NCI-H82 treated with DMSO at 0.1 percent for 48 hours (cell line): ENCODE data around the gene SSBP2.
"Not testable (repeated sequence)": the region's sequence is repeated elsewhere in the genome, so short reads cannot be mapped to it uniquely, and the experiment has no call there.

Experiments
- DNase-seq: peaks from one replicate; lab custom pipeline; 2025; ENCODE audit not compliant: unreplicated experiment; lab: John Stamatoyannopoulos, UW

The SSBP2 gene

DNA sequence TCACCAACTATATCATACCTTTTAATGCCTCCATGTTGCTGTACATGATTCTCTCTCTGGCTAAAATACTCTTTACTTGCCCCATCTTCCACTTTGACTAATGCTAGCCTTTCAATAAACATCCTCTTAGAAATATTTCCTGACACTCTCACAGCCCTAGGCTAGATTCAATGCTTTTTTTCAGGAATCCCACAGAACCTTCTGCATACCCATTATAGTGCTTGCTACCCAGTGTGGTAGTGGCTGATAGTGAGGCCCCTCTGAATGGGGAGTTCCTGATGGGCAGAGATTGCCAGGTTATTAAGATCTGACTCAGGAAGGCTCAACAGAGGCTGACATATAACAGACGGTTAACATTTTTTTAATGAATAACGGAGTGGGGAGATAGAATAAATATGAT, 11.6 kb downstream of the SSBP2 start:
- DNase-seq: no peak

DNA sequence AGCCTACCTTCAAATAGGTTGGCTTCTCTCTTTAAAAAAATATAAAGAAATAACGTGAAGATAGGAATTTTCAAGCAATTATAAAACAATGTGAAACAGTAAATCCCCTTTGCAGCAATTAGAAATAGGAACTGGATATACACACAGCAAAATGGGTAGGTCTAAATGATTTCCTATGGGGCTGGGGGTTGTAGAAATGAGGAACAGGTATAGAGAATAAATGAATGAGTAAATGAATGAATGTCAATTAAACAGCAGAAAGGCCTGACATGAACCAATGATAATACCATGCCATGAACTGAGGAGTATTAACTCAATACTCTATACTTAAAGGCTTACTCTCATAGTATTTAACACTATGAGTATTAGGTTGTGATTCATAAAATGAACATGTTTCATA, 21.6 kb downstream of the SSBP2 start:
- no peak for DNase-seq

DNA sequence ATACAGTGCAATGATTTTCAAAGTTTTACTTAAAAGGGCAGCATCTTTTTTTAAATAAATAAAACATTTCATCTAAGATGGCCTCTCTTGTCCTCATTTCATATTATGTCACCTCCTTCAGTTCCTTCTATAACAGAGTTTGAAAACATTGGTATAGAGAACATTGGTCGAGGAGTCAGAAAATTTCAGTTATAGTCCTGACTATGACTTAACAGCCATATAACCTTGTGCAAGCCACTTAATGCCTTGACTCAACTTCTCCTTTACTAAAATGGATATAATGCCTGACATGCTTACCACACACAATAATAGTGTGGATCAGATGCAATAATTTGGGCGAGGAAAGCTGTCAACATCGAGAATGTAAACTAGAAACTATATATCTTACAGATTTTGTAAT, 22.6 kb downstream of the SSBP2 start:
- DNase-seq: no peak

DNA sequence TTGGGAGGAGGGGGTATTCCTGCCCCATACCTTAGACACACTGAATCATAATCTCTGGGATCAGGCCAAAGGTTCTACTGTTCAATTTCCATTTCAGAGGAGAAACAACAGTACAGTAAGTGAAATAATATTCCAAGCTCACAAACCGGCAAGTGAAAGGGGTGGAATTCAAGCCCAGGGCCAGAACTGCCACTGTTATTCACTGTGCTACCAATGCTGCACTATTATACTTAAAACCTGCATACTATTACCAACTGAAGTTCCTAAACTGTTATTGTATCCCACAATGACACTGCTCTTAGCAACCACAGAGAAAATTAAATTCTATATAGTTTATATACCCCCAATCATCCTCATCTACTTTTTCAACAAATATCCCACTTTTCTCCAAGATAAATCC, 24.6 kb downstream of the SSBP2 start:
- DNase-seq: no peak

DNA sequence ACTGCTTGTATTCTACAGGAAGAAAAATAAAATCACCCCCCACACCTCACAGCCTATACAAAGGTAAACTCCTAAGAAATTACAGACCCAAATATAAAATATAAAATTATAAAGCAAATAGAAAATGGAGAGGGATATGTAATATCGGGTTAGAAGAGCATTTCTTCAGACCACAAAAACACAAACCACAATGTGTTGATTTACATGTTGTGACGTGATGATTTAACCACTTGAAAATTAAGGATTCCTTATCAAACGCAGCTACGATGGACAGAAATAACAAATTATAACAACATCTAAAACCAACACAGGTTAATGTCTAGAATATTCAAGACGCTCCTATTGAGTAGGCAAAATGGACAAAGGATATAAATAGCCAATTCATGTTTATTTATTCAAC, 26.3 kb downstream of the SSBP2 start:
- no peak for DNase-seq

DNA sequence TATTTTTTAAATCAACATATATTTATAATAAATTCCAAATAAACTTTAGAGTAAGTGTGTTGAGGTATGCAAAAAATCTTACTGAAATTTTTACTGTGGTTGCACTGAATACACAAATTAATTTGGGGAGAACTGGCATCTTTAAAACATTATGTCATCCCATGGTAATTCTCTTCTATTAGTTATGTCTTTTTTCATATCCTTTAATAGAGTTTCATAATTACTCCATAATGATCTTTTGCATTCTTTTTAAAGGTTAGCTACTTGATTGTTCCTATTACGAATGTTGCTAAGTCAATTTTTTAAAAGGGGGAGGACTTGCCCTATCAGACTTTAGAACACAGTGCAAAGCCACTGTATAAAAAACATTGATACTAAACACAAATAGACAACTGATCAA, 26.8 kb downstream of the SSBP2 start:
- DNase-seq: no peak

DNA sequence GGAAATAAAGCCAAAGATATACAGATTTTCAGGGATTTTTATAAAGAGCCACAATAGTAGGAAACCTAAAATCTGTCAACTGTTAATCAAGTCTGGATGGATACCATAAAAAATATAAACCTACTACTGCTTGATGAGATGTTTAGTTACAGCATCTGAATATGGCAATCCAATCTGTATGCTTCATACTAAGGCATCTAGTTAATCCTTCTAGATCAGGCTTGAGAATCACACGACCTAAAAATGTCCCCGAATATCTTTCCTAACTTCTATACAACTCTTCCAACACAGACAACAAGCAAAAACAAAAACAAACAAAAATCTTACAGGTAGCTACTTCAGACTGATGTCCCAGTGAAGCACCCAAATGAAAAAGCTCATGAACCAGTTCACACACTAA, 29.8 kb downstream of the SSBP2 start:
- DNase-seq: no peak

DNA sequence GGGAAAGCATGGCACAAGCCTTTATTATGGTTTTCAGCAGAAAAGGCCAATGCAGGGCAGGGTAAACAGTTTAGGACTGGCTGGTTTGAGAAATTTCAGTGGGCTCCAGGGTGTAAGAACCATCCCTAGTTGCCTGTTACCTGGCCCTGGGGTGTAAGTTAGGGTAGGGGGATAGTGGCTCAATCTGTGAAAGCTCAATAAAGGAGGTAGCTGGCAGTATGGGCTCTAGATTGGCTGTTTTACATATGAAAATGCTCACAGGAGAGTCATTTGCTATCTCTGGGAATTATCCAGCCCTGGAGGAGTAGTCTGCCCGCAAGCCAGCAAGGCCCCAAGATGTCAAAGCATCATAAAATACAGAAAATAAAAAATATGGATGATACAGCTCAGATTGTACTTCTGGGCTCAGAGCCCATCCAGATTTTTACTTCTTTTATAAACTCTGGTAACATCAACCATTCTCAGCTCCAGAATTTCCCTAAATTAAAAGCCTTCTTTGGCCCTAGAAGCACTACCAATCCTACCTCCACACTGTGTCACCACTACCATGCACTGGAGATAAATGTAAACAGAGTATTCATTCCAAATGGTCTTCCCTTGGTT, 31.1 kb downstream of the SSBP2 start:
- DNase-seq: no peak

DNA sequence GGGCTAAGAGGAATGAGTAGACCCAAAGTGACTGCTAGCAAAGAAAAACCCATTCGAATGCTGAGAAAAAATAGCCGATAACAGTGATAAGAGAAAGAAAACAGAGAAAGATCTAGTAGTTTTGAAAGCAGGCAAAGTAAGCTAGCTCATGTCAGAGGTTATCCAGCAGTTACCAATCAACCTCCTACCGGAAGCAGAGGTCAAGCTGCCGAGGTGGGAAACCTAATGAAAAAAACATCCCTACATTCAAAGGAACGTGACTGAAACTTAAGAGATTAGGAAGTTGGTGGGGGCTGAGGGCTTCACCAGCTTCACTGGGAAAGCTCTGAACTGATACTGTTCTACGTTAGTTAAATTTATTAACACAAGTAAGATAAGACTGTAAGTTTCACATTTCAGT, 32.6 kb downstream of the SSBP2 start:
- DNase-seq: no peak

DNA sequence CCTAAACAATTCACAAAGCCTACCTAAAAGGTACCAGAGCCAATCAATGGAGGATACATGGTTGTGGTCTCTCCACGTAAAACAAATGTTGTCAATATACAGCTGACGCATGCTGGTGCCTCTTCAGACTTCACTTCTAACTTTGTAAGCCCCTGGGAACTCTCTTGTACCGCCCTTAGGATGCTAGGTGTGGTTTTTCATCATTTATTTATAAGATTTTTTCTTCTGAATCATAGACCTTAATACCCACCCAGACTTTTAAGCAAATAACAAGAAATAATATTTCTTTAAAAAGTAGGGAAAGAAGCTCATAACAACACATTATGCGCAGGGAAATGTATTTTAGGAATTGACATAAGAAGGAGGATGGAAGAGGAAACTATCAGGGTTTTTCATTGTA, 33.0 kb downstream of the SSBP2 start:
- DNase-seq: no peak

DNA sequence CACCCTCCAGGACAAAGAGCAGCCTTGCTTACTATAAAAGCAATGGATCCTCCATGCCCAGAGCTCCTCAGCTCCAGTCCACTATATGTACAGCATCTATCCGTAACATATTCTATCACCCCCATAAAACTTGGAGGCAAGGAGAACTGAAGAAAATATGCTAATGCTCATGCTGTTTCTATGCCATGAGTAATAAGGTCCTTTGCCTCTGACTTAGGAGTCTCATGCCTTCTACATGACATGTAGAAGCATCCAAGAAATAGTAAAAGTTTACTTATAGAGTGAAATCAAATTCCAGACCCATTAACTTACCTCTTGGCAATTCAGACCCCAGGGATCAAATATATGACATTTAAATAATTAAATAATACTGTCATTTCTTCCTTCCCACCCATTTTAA, 33.7 kb downstream of the SSBP2 start:
- DNase-seq: no peak

DNA sequence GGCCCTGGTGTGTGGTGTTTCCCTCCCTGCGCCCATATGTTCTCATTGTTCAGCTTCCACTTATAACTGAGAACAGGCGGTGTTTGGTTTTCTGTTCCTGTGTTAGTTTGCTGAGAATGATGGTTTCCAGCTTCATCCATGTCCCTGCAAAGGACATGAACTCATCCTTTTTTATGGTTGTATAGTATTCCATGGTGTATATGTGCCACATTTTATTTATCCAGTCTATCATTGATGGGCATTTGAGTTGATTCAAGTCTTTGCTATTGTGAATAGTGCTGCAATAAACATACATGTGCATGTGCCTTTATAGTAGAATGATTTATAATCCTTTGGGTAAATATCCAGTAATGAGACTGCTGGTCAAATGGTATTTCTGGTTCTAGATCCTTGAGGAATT, 36.8 kb downstream of the SSBP2 start:
- DNase-seq: not testable (repeated sequence)

DNA sequence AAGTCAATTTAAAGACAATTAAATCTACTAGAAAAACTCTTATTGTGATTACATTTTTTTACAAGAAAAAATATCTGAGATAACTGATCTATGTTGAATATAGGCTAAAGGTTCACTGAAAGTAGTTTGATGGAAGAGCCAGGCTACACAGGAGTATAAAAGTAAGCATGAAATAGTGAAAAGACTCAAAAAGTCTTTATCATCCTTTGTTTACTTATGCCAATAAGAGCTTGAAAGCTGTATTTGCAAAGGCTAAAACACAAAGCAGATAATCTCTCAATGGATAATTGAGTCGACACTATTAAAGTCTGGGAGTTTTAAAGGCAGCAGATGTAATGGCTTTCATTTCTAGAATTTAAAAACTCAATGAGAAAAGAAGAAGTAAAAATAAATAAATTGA, 42.0 kb downstream of the SSBP2 start:
- no peak for DNase-seq

DNA sequence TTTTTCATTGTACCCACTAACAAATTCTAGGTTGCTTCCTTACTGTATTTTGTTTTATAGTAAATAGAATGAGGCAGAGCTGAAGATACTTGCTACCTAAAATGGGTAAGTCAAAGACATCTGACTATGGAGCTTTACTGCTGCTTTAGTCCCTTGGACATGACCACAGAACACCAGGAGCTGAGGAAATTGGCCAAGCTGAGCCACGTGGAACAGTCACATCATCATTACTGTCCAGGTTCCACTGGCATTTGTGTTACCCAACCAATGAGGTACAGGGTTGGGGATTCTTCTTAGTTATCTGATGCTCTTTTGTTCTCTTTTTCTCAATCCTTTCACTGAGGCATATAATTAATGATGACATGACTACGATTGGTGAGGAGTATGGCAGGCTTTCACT, 47.1 kb downstream of the SSBP2 start:
- no peak for DNase-seq

DNA sequence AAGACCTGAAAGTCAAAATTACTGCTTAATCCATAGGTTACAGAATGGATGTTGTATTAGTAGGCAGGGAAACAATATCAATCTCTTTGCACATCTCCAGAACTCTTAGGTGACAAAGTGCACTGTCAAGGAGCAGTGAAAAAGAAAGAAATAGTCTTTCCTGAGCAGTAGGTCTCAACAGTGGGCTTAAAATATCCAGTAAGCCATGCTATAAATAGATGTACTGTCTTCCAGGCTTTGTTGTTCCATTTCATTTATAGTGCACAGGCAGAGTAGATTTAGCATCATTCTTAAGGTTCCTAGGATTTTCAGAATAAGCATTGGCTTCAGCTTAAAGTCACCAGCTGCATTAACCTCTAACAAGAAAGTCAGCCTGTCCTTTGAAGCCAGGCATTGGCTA, 50.7 kb downstream of the SSBP2 start:
- no peak for DNase-seq

DNA sequence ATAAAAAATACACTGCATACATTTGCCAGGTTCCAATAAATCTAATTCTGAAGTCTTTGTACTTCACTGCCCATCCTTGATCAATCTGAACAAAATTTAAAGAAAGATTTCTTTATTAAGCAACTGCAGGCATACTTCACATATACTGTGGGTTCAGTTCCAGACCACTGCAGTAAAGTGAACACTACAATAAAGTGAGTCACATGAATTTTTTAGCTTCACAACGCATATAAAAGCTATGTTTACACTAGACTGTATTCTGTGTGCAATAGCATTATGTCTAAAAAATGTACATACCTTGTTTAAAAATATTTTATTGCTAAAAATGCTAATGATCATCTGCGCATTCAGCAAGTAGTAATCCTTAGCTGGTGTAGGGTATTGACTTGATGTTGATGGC, 52.1 kb downstream of the SSBP2 start:
- DNase-seq: no peak

DNA sequence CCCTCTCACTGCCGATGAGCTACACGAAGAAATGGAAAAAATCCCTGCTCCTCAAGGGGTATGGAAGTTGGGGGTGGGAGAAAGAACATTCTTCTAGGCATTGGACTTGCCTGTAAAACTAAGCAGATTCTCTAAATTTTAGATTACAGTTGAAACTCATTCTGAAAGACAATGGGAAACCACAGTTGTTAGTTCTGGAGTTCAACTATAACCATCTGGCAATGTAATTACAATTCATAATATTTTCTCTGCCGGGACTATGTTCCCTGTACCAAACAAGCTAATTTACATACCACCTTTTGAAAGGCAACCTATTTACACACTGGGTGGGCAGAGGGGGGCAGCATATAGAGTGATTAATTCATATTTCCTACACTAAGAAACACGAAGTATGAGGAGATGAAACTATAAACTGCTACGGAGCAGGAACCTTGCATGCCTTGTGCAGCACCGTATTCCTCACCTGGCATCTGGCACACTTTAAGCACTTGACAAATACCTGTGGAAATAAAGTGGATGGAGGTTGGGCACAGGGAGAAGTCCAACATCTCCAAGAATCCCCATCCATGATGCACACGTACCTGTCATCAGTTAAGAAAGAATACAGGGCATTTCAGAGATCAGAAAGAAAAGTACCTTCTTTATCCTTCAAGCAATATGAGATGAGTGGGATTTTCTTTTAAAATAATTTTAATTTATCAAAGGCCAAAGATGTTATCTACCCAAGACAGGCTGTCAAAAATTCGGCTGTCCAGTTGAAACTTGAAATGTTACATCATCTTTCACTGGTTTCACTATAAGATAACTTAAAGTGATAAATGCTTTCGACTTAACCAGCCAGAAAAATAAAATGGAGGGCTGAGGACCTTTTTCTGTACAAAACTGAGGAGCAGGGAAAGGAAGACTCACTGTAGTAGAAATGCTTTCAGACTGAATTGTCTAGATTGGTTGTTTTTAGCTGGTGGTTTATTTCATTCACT, 54.2 kb downstream of the SSBP2 start:
- DNase-seq: no peak

DNA sequence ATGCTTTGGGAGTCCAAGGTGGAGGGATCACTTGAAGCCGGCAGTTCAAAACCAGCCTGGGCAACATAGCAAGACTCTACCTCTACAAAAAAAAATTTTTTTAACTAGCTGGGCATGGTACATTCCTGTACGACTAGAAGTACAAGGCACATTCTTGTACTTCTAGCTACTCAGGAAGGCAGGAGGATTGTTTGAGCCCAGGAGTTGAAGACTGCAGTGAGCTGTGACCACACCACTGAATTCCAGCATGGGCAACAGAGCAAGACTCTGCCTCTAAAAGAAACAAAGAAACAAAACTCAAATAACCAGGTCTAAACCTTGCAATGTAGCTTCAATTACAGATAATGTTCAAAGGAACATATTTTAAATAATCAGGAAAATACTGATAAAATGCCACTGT, 56.2 kb downstream of the SSBP2 start:
- no peak for DNase-seq

DNA sequence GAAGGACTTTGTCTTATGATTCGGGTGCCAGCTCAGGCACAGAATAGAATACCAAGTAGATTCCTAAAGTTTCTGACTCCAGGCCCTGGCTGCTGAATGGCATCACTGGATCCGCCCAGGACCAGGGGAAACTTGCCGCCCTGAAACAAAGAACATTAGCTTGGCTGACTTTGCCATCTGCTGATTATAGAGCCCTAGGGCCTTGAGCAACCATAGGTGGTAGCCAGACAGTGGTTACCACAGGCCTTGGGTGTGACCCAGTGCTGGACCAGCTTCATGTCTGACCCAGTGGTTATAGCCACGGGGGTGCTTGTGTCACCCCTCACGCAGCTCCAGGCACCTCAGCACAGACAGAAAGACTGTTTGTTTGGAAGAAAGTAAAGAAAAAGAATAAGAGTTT, 62.7 kb downstream of the SSBP2 start:
- DNase-seq: no peak

DNA sequence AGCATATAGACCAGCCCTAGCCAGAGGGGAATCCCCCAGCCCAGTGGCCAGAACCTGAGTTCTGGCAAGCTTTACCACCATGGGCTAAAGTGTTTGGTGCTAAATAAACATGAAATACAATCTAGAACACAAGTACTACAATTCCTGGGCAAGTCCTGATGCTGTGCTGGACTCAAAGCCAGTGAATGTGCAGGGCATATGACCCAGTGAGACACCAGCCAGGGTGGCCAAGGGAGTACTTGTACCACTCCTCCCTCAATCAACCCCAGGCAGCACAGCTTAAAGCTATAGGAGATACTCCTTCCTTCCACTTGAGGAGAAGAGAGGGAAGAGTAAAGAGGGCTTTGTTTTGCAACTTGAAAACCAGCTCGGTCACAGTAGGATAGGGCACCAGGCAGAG, 63.6 kb downstream of the SSBP2 start:
- DNase-seq: no peak

DNA sequence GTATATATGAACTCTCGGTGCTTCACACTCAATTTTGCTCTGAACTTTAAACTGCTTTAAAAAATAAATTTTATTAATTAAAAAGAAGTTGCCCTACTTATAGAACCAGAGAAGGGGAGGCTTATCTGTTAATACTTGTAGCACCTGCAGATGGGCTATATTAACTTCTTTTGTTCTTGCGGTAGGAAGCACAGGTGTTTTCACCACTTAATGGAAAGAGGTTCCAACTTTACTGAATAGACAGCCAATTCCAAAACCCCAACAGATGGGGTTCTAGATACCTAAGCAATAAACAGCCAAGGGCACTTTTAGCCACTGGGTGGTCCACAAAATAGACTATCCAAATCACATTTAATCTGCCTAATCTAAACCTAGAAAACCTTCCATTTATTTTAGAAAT, 65.4 kb downstream of the SSBP2 start:
- DNase-seq: no peak

DNA sequence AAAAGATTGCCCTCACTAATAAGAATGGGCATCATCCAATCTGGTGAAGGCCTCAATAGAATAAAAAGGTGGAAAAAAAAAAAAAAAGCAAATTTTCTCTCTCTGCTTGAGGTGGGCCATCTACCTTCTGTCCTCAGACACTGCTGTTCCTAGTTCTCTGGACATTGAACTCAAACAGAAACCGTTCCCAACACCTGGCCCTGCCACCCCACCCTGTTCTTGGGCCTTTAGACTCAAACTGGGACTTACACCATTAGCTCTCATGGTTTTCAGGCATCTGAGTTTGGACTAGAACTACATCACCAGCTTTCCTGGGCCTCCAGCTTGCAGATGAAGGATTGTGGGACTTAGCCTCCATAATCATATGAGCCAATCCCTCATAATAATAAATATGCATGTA, 71.0 kb downstream of the SSBP2 start:
- DNase-seq: no peak

DNA sequence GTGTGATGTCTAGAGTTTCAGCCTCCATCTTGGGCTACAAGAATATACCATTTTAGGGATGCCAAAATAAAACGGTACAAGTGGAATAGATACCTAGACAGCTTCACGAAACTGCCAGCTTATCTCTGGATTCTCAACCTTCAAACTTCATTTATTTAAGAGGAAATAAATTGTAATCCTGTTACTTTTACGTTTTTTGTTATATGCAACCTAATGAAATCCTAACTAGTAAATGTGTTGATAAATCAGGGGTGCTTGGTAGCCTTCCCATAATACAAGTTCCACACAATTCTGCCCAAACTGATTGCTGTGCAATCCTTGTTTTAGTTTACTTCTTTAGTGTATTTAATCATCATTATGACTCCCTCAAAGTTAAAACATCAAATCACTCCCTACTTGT, 75.5 kb downstream of the SSBP2 start:
- DNase-seq: no peak
